ENCODE measurements around the gene TBX6.
"Not testable (repeated sequence)": the region's sequence is repeated elsewhere in the genome, so short reads cannot be mapped to it uniquely, and the experiment has no call there.

TBX6 gene

DNA sequence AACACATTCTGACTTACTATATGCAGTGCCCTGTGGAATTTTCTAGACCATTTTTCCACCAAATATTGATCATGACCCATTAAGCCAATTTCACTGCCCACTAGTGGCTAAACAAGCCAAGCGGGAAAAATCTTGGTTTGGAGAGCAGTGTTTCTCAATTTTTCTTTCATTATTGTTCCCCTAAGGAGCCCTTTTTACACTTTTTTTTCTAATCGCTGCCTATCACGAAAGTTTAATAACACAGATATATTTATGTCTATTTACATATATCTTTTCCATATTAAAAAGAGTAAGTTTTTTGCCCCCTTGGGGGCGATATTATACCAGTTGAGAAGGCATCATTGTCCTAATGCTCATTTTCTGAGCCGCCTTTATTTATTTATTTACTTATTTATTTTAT lies 49.9 kb downstream of the TBX6 start:
- TF ChIP-seq, protein P1, sequence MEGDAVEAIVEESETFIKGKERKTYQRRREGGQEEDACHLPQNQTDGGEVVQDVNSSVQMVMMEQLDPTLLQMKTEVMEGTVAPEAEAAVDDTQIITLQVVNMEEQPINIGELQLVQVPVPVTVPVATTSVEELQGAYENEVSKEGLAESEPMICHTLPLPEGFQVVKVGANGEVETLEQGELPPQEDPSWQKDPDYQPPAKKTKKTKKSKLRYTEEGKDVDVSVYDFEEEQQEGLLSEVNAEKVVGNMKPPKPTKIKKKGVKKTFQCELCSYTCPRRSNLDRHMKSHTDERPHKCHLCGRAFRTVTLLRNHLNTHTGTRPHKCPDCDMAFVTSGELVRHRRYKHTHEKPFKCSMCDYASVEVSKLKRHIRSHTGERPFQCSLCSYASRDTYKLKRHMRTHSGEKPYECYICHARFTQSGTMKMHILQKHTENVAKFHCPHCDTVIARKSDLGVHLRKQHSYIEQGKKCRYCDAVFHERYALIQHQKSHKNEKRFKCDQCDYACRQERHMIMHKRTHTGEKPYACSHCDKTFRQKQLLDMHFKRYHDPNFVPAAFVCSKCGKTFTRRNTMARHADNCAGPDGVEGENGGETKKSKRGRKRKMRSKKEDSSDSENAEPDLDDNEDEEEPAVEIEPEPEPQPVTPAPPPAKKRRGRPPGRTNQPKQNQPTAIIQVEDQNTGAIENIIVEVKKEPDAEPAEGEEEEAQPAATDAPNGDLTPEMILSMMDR (conservative IDR thresholded peaks at IDR 0.05; ENCODE audit: low read length): peak; percentile 54
- DNase-seq (ENCODE audit: low read depth): peak; percentile 44
- no peak overlapping the region for H3K4me3 ChIP-seq (ENCODE audit: low read length)

DNA sequence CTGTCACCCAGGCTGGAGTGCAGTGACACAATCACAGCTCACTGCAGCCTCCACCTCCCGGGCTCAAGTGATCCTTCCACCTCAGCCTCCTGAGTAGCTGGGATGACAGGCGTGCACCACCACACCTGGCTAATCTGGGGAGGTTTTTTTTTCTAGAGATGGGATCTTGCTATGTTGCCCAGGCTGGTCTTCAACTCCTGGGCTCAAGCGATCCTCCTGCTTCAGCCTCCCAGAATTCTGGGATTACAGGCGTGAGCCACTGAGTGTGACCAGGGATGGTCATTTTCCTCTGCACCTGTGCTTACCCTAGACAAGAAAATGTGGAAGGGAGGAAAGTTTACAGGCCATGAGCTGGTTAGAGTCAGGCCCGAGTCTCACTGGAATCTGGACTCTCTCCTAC lies 51.0 kb downstream of the TBX6 start:
- DNase-seq (ENCODE audit: low read depth); H3K4me3 ChIP-seq (ENCODE audit: low read length): not testable (repeated sequence)

DNA sequence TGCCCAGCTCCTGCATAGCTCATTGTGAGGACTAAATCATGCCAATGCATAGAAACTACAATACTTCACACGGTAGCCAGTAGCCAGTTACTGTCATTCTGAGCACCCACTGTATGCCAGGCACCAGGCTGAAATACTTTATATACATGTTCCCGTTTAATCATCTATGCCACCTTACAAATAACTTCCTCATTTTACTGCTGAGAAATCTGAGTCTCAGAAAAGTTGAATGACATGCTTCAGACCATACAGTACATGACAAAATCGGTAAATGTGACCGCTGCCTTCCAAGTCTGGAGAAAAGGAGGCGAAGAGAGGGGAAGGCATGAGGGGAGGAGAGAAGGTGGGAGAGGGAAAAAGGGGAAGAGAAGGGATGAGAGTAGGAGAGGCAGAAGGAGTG lies 51.5 kb downstream of the TBX6 start:
- no peak overlapping the region for H3K4me3 ChIP-seq (ENCODE audit: low read length)
- TF ChIP-seq, protein P1 (conservative IDR thresholded peaks at IDR 0.05; ENCODE audit: low read length): no peak
- no peak for DNase-seq (ENCODE audit: low read depth)

Measured in AG10803 (cell line).